Adipose tissue (tissue), 3 donors: ENCODE measurements around the gene KAT6B. TPM values are rescaled to one million over a fixed set of nuclear protein-coding genes. Genes with fewer than 3 reads are reported as not detected.

Source experiments
- H3K27ac ChIP-seq: one replicate; pipeline ENCODE4 v1.5.1; 2013; ENCODE audit warnings: low read depth, low read length
- WGBS, 3 donors: extraction: QIAGEN DNeasy Blood & Tissue Kit; methylation state at CpG; one replicate each; pipeline ENCODE4 v1.1.7; 2013; 5-methylcytosine and 5-hydroxymethylcytosine counted together
- polyA plus RNA-seq, 3 donors: library from polyadenylated mRNA; stranded (reverse); fragments of 200-250 nt; gene quantifications; one replicate each; pipeline ENCODE4 v1.2.3, GENCODE V29; 2013
- donor health status: healthy with polysubstance abuse.
- donor health status: Bipolar disorder and iron deficiency.
- donor health status: healthy.

Gene KAT6B
- polyA plus RNA-seq, 3 donors = 5.4 to 12.9 (median 6.8) TPM

- H3K27ac ChIP-seq = no peak overlapping the region
- WGBS, 3 donors = 96 to 97% (median 96%) methylated on average over 3 of the region's 3 CpGs
Observed at GRCh38 chr10:75032119-75032518, 205.7 kb downstream of the KAT6B start.

GRCh38 chr10:75032813-75033212 is 206.4 kb downstream of the KAT6B start:
- 87 to 91% (median 89%) methylated on average over 8 of the region's 8 CpGs for WGBS, 3 donors
- H3K27ac ChIP-seq = no peak overlapping the region

DNA sequence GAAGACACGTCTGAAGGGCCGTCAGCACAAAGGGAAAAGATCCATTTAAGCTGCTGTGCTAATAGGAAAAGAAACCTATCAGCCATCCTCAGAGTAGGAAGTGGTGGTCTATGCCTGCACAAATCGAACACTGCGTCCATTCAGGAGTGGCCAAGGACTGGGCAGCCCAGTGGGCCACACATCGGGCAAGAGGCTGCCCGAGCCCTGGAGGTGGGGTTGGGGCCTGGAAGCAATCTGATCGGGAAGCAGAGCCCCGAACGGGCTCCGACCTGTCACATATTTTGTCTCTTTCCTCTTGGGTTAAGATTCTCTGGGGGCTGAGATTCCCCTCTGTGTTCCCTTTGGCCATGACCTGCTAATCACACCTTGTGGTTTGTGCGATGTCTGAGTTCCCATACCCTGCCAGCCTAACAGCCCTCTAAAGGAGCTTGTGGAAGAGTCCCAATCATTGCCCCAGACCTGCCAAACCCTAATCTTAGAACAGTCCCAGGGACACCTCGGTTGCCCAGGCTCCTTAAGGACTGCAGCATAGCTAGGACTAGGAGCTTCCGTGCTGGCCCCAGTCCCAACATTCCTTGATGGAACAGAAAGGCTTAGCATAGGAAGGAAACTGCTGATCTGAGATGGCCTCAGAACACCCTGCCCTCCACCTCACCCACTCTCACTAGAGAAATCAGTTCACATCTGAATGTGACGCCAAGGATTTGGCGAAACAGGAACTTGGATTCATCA is 207.2 kb downstream of the KAT6B start:
- no peak overlapping the region for H3K27ac ChIP-seq
- 81 to 93% (median 87%) methylated on average over 15 of the region's 15 CpGs for WGBS, 3 donors

GRCh38 chr10:75034131-75034512 is 207.7 kb downstream of the KAT6B start:
- H3K27ac ChIP-seq = no peak overlapping the region

GRCh38 chr10:75034714-75035258 is 208.4 kb downstream of the KAT6B start:
- 65 to 83% (median 72%) methylated on average over 14 of the region's 14 CpGs for WGBS, 3 donors
- H3K27ac ChIP-seq = no peak overlapping the region

More at GRCh38 chr10:75034131-75034512, 207.7 kb downstream of the KAT6B start:
- 69 to 85% (median 72%) methylated on average over 5 of the region's 5 CpGs for WGBS, 3 donors

DNA sequence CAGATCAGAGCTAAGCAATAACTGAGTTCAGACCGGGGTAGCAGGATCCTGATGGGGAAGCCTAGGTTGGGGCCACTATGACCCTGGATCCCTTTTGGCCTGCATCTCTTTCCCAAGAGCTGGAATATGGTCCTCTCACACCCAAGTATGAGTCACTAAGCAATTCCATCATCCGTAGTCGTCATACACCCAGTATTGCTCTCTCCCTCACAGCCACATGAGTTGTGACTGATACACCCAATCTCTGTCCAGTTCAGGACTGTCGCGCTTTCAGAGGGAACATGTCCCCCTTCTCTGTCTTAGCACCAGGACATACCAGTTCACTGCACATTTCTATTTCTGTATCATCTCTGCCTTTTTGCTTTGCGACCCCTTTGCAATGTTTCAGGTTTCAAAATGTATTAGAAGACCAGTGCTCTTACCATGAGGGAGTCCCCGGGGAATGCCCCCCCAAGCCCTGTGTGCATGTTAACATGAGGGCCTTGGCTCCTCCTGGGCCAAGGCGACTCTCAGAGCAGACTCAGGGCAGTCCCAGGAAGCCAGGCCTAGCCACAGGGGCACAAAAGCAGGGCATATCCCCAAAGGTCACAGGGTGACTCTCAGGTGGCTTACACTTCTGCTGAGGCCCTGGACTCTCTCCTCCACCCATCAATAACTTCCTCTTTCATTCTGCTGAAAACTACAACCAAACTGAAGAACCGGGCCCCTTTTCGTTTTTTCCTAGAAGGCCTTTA is 209.7 kb downstream of the KAT6B start:
- no peak overlapping the region for H3K27ac ChIP-seq
- 83 to 93% (median 85%) methylated on average over 10 of the region's 10 CpGs for WGBS, 3 donors

- no peak overlapping the region for H3K27ac ChIP-seq
- WGBS, 3 donors = 90 to 95% (median 94%) methylated on average over 32 of the region's 32 CpGs
Observed at GRCh38 chr10:75037171-75038153, 211.1 kb downstream of the KAT6B start.

DNA sequence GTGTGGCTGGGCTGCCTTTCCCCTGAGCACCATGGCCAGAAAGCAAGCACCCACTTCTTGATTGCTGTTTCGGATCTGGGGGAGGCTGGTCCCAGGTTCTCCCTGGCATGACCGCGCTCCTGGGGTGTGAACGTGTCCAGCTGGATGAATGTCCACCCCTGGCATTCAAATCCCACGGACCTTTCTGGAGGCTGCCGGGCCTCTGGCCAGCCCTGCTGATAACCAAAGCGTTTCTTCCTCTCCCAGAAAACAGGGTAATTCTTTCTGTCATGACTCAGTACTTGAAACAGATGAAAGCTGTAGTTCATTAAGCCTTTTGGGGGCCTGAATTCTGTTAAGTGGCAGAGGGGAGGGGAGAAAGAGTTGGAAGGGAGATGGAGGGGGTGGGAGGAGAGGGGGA is 211.9 kb downstream of the KAT6B start:
- 26 to 66% (median 61%) methylated on average over 7 of the region's 7 CpGs for WGBS, 3 donors
- no peak overlapping the region for H3K27ac ChIP-seq

DNA sequence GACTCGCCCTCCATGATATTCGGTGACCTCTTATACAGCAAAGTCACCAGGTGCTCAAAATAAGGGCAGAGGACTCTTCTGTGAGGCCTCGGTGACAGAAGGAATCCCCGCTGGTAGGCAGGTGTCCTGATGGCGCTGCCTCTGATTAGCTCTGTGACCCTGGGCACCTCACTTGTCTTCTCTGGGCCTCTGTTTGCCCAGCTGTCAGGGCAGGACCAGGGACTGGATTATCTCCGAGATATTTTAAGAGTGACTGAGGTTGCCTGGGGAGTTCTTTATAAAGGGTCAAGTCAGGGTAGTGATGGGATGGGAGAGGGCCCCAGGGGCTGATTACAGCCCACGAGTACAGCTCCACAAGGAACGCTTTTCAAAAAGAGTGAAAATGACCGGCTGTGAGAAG is 214.2 kb downstream of the KAT6B start:
- 82 to 96% (median 93%) methylated on average over 9 of the region's 9 CpGs for WGBS, 3 donors
- no peak overlapping the region for H3K27ac ChIP-seq

GRCh38 chr10:75042292-75042974 is 216.0 kb downstream of the KAT6B start:
- no peak overlapping the region for H3K27ac ChIP-seq
- 96 to 100% (median 96%) methylated on average over 1 of the region's 1 CpG for WGBS, 3 donors

DNA sequence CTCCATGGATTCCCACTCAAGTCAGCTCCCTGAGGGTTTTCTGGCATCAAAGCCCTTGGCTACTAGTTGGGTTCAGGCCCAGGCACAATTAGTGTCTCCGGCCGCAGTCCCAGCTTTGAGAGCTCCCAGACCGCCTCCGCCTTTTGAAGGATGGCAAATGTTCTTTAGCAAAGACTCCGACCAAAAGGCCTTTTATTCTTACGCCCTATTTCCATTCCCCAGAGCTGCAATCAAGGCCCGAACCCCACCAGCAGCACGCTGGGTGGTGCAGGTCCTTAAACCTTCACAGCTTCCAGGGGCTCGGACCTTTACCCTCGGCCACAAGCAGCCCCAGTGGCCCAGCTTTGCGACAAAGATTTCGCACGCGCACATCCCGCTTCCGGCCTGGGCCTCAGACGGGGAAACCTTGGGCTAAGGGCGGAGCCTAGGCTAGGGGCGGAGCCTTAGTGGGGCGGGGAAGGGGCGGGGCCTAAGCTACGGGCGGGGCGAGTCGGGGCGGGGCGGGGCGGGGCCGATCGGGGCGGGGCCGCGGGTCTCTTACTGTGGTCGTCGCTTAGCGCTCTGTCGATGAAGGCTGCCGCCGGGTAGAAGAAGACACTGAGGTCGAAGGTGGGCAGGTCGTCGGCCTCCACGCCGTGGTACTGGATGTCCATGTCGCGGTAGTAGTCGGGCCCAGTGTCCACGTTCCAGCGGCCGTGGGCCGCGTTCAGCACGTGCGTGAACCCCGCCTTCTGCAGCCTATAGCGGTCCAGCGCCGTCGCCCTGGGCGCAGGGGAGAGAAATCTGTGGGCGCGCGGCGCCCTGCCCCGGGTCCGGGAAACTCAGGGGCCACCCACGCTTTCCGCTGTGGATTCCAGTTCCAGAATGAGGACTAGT is 217.1 kb downstream of the KAT6B start:
- no peak overlapping the region for H3K27ac ChIP-seq
- WGBS, 3 donors = 38 to 43% (median 42%) methylated on average over 61 to 68 of the region's 68 CpGs

- WGBS, 3 donors = 51 to 77% (median 72%) methylated on average over 9 of the region's 9 CpGs
- no peak overlapping the region for H3K27ac ChIP-seq
Observed at GRCh38 chr10:75048669-75049098, 222.3 kb downstream of the KAT6B start.

GRCh38 chr10:75049316-75050148 is 223.1 kb downstream of the KAT6B start:
- no peak overlapping the region for H3K27ac ChIP-seq
- WGBS, 3 donors = 68 to 86% (median 70%) methylated on average over 19 of the region's 19 CpGs

- no peak overlapping the region for H3K27ac ChIP-seq
Observed at GRCh38 chr10:75050149-75050919, 223.9 kb downstream of the KAT6B start.

GRCh38 chr10:75051308-75051707 is 224.9 kb downstream of the KAT6B start:
- 94 to 96% (median 95%) methylated on average over 5 of the region's 5 CpGs for WGBS, 3 donors
- H3K27ac ChIP-seq = no peak overlapping the region

More at GRCh38 chr10:75050149-75050919, 223.9 kb downstream of the KAT6B start:
- WGBS, 3 donors = 89 to 91% (median 90%) methylated on average over 14 of the region's 14 CpGs
